IMR-90 (cell line): Measurements from ENCODE around the gene PRSS56. TPM values are rescaled to one million over a fixed set of nuclear protein-coding genes. Genes with fewer than 3 reads are reported as not detected.

Experiments used
- ATAC-seq: fragments of 200-7000 bp; cut with Tn5 transposase; 2 replicates; pipeline ENCODE4 v1.9.1; 2020; ENCODE audit warnings: low read depth, mild to moderate bottlenecking, moderate library complexity
- BruUV-seq: library from RNA; stranded (reverse); fragments of 400-500 nt; replicated peaks from 2 replicates; lab custom pipeline; 2021; lab: Mats Ljungman, UMichigan
- CTCF ChIA-PET: fragments of 300-600 bp; formaldehyde crosslinking; extraction: SDS; loops from one replicate; lab custom pipeline; 2021; ENCODE audit warnings: antibody characterized with exemption; lab: Yijun Ruan, JAX
- POLR2A ChIA-PET: fragments of 300-600 bp; sonication (Branson Sonifier 250); formaldehyde crosslinking; loops from one replicate; lab custom pipeline; 2022; ENCODE audit warnings: antibody characterized with exemption; ENCODE audit not compliant: unreplicated experiment; lab: Charles Lee
- DNase-seq: peaks from one replicate; pipeline ENCODE4 v3.0.0; 2013
- H2AFZ ChIP-seq: replicated peaks from 2 replicates; pipeline ENCODE3; 2013; ENCODE audit warnings: low read length, mild to moderate bottlenecking; ENCODE audit not compliant: poor library complexity
- H2AK5ac ChIP-seq: 2 replicates; pipeline ENCODE4 v1.6.1; 2013; ENCODE audit warnings: low read depth, low read length, inconsistent platforms
- H2AK9ac ChIP-seq: replicated peaks from 2 replicates; pipeline ENCODE3; 2013; ENCODE audit warnings: mild to moderate bottlenecking, low read depth, low read length, moderate library complexity; ENCODE audit not compliant: poor library complexity
- H2BK120ac ChIP-seq: 2 replicates; pipeline ENCODE4 v1.6.1; 2013; ENCODE audit warnings: low read depth, low read length, inconsistent platforms
- H2BK15ac ChIP-seq: 3 replicates; pipeline ENCODE4 v1.6.1; 2013; ENCODE audit warnings: low read depth, low read length, inconsistent platforms
- H2BK20ac ChIP-seq: 2 replicates; pipeline ENCODE4 v1.6.1; 2013; ENCODE audit warnings: low read depth, mild to moderate bottlenecking, inconsistent platforms, low read length, moderate library complexity
- H2BK5ac ChIP-seq: 2 replicates; pipeline ENCODE4 v1.6.1; 2013; ENCODE audit warnings: mild to moderate bottlenecking, low read depth, low read length, inconsistent platforms; ENCODE audit not compliant: poor library complexity, severe bottlenecking
- H3K14ac ChIP-seq: replicated peaks from 2 replicates; pipeline ENCODE4 v1.6.1; 2013; ENCODE audit warnings: low read depth, low read length, inconsistent platforms
- H3K18ac ChIP-seq: 2 replicates; pipeline ENCODE4 v1.6.1; 2013; ENCODE audit warnings: low read depth, low read length, control low read depth
- H3K23ac ChIP-seq: 2 replicates; pipeline ENCODE4 v1.6.1; 2013; ENCODE audit warnings: low read depth, low read length, inconsistent platforms
- H3K27ac ChIP-seq: 2 replicates; pipeline ENCODE4 v1.5.1; 2013; ENCODE audit warnings: mild to moderate bottlenecking, control low read depth, low read length; ENCODE audit not compliant: insufficient read depth
- H3K27me3 ChIP-seq: 2 replicates; pipeline ENCODE4 v1.6.1; 2013; ENCODE audit warnings: low read length; ENCODE audit not compliant: control insufficient read depth, insufficient read depth
- H3K36me3 ChIP-seq: 2 replicates; pipeline ENCODE4 v1.6.1; 2013; ENCODE audit warnings: low read length, mixed read lengths; ENCODE audit not compliant: control insufficient read depth, insufficient read depth
- H3K4ac ChIP-seq: 2 replicates; pipeline ENCODE4 v1.6.1; 2013; ENCODE audit warnings: low read depth, low read length, inconsistent platforms
- H3K4me1 ChIP-seq: 2 replicates; pipeline ENCODE4 v1.6.1; 2013; ENCODE audit warnings: low read length, mixed read lengths; ENCODE audit not compliant: control insufficient read depth, insufficient read depth
- H3K4me2 ChIP-seq: 2 replicates; pipeline ENCODE4 v1.6.1; 2013; ENCODE audit warnings: low read depth, mild to moderate bottlenecking, control low read depth, low read length, moderate library complexity
- H3K4me3 ChIP-seq: 2 replicates; pipeline ENCODE4 v1.5.1; 2013; ENCODE audit warnings: low read depth, mild to moderate bottlenecking, control low read depth, low read length, moderate library complexity; ENCODE audit not compliant: insufficient read depth
- H3K56ac ChIP-seq: 2 replicates; pipeline ENCODE4 v1.6.1; 2013; ENCODE audit warnings: low read length, inconsistent platforms; ENCODE audit not compliant: insufficient read depth; ENCODE audit errors: extremely low read depth
- H3K79me1 ChIP-seq, 2 experiments: 2 replicates each; pipeline ENCODE4 v1.6.1; 2013; ENCODE audit warnings: low read length in 2 of 2, inconsistent platforms in 1 of 2, low read depth in 1 of 2
- H3K9ac ChIP-seq: 2 replicates; pipeline ENCODE4 v1.6.1; 2013; ENCODE audit warnings: low read depth, low read length, control low read depth
- H3K9me1 ChIP-seq: 2 replicates; pipeline ENCODE4 v1.6.1; 2013; ENCODE audit warnings: low read length, inconsistent platforms; ENCODE audit not compliant: insufficient read depth
- H3K9me3 ChIP-seq: 2 replicates; pipeline ENCODE4 v1.6.1; 2013; ENCODE audit warnings: low read length; ENCODE audit not compliant: control insufficient read depth, insufficient read depth
- H4K20me1 ChIP-seq: 2 replicates; pipeline ENCODE4 v1.6.1; 2013; ENCODE audit warnings: low read length, inconsistent platforms; ENCODE audit not compliant: insufficient read depth
- H4K5ac ChIP-seq: 2 replicates; pipeline ENCODE4 v1.6.1; 2013; ENCODE audit warnings: mild to moderate bottlenecking, low read depth, low read length, control low read depth
- H4K8ac ChIP-seq, 2 experiments: 2 replicates each; pipeline ENCODE4 v1.6.1; 2013; ENCODE audit warnings: low read depth in 2 of 2, low read length in 2 of 2, control low read depth in 1 of 2, inconsistent platforms in 1 of 2
- H4K91ac ChIP-seq: 2 replicates; pipeline ENCODE4 v1.6.1; 2013; ENCODE audit warnings: low read depth, low read length, inconsistent platforms; ENCODE audit not compliant: insufficient read depth
- BHLHE40 ChIP-seq: fragments of 150-350 bp; IDR thresholded peaks from 2 replicates; pipeline ENCODE4 v1.6.1; 2016; ENCODE audit warnings: mild to moderate bottlenecking, low read depth, low read length
- CEBPB ChIP-seq: IDR thresholded peaks from 2 replicates; pipeline ENCODE4 v1.6.1; 2012; ENCODE audit warnings: low read depth, low read length, improper control_type of control experiment
- CHD1 ChIP-seq: IDR thresholded peaks from 2 replicates; pipeline ENCODE4 v1.6.1; 2012; ENCODE audit warnings: low read depth, low read length, improper control_type of control experiment
- FOS ChIP-seq: fragments of 150-350 bp; IDR thresholded peaks from 2 replicates; pipeline ENCODE4 v1.6.1; 2016; ENCODE audit warnings: low read depth, low read length
- MAFK ChIP-seq: IDR thresholded peaks from 2 replicates; pipeline ENCODE4 v1.6.1; 2012; ENCODE audit warnings: low read depth, low read length, improper control_type of control experiment
- MXI1 ChIP-seq: IDR thresholded peaks from 2 replicates; pipeline ENCODE4 v1.6.1; 2012; ENCODE audit warnings: low read depth, mild to moderate bottlenecking, low read length, moderate library complexity, borderline replicate concordance
- POLR2A ChIP-seq: IDR thresholded peaks from 2 replicates; pipeline ENCODE4 v1.6.1; 2012; ENCODE audit warnings: mild to moderate bottlenecking, low read depth, low read length
- RAD21 ChIP-seq: IDR thresholded peaks from 2 replicates; pipeline ENCODE4 v1.6.1; 2012; ENCODE audit warnings: low read length, improper control_type of control experiment
- RCOR1 ChIP-seq: IDR thresholded peaks from 2 replicates; pipeline ENCODE4 v1.6.1; 2012; ENCODE audit warnings: mild to moderate bottlenecking, low read length, improper control_type of control experiment; ENCODE audit not compliant: insufficient replicate concordance
- RFX5 ChIP-seq: IDR thresholded peaks from 2 replicates; pipeline ENCODE4 v1.8.0; 2012; ENCODE audit warnings: low read depth, mild to moderate bottlenecking, low read length, moderate library complexity
- SMC3 ChIP-seq: fragments of 150-350 bp; IDR thresholded peaks from 2 replicates; pipeline ENCODE4 v1.6.1; 2016; ENCODE audit warnings: low read depth, mild to moderate bottlenecking, antibody characterized with exemption, low read length, moderate library complexity
- WGBS, 2 experiments: methylation state at CpG; one replicate each; pipeline versions ENCODE4 v1.1.5 to v1.1.7; 2013; ENCODE audit warnings: missing lambda C conversion rate in 2 of 2; ENCODE audit not compliant: insufficient read length in 1 of 2; ENCODE audit errors: extremely low coverage in 2 of 2; 5-methylcytosine and 5-hydroxymethylcytosine counted together
- dilution Hi-C: fragments of 300-500 bp; cut with HindIII; formaldehyde crosslinking; loops from one replicate; pipeline ENCODE4 v1.14.3; 2018; ENCODE audit warnings: low sequenced_read_pairs; ENCODE audit not compliant: unreplicated experiment
- in situ Hi-C: fragments of 300-500 bp; cut with MboI; formaldehyde crosslinking; loops from 3 replicates; pipeline ENCODE4 v1.14.3; 2019; ENCODE audit warnings: low sequenced_read_pairs, inconsistent platforms, mixed read lengths
- intact Hi-C: fragments of 100-400 bp; cut with micrococcal nuclease; formaldehyde crosslinking; loops from 2 replicates; pipeline ENCODE4 v1.10.0; 2022
- polyA plus RNA-seq, 3 experiments: library from polyadenylated mRNA; depleted of rRNA; stranded (reverse); fragments of >200 nt; gene quantifications; 2 replicates each; pipeline ENCODE4 v1.2.3, GENCODE V29; 2012; ENCODE audit warnings: low replicate concordance in 1 of 3
- total RNA-seq: library from RNA; depleted of rRNA; stranded (reverse); fragments of >200 nt; gene quantifications from 2 replicates; pipeline ENCODE4 v1.2.3, GENCODE V29; 2012
- TF ChIP-seq, protein P1 (sequence below): fragments of 150-350 bp; IDR thresholded peaks from 2 replicates; pipeline ENCODE4 v1.6.1; 2017; ENCODE audit warnings: mild to moderate bottlenecking, antibody characterized with exemption, low read length, low read depth
- TF ChIP-seq, protein P2 (sequence below): conservative IDR thresholded peaks from 2 replicates; pipeline ENCODE4 v1.5.1; 2012; ENCODE audit warnings: mild to moderate bottlenecking, low read depth, low read length, improper control_type of control experiment
- TF ChIP-seq, protein P3 (sequence below): fragments of 150-350 bp; IDR thresholded peaks from 2 replicates; pipeline ENCODE4 v1.6.1; 2016; ENCODE audit warnings: low read depth, mild to moderate bottlenecking, low read length, moderate library complexity, borderline replicate concordance

Gene PRSS56
- total and polyA plus RNA-seq, 2 of the 4 experiments (the other 2 are of a cell fraction), result not detected

DNA sequence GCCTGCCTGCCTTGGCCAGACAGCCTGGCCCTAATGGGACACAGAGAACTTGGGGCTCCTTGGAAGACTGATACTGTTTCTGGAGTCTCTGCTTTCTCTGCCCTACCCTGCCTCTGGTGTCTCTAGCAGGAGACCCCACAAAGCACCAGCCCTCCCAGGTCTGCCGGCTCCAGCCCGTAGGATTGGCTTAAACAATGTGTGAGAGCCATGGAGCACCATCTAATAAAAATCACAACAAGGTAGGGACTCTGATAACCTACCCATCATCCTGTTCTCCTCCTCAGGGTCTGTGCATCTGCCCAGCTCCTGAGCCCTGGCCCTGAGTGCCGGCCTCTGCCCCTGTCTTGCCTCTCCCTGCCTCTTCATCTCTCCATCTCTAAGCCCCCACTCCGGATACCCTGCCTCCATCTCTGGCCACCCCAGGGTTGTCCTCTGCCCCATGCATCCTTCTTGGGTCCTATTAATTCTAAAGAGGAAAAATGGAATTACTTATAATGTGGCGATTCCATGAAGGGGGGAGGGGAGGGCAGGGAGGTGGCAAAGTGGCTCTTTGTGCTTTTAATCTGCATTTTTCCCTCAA is 31.4 kb upstream of the PRSS56 start:
- no peak overlapping the region for H3K4ac ChIP-seq
- no peak overlapping the region for H3K56ac ChIP-seq
- no peak overlapping the region for H3K27ac ChIP-seq
- no peak overlapping the region for H4K91ac ChIP-seq
- H3K27me3 ChIP-seq, result peaks cover 69% of the 10 kb centered on the region
- H3K9me1 ChIP-seq, result no peaks in the 10 kb centered on the region
- no peaks in the 10 kb centered on the region for H3K36me3 ChIP-seq
- H3K4me3 ChIP-seq, result no peak overlapping the region
- H4K8ac ChIP-seq, result no peak overlapping the region
- no peak overlapping the region for H2AK9ac ChIP-seq
- ChIA-PET CTCF (no interaction called here), POLR2A (no interaction called here)
- no peak overlapping the region for H2AK5ac ChIP-seq
- H3K14ac ChIP-seq, result no peak overlapping the region
- no peak overlapping the region for H3K4me2 ChIP-seq
- H3K9ac ChIP-seq, result no peak overlapping the region
- BruUV-seq, result no TSS peak
- H3K9me3 ChIP-seq, result no peaks in the 10 kb centered on the region
- in situ Hi-C loops (no loop called here), intact Hi-C loops (no loop called here), dilution Hi-C loops (no loop called here)
- H2BK5ac ChIP-seq, result no peak overlapping the region
- WGBS, 2 experiments, result 58% methylated on average over 2 of the region's 5 CpGs; no CpG with 5 or more reads in 1 of the 2 experiments
- H2BK20ac ChIP-seq, result no peak overlapping the region
- H3K23ac ChIP-seq, result no peak overlapping the region
- no peaks in the 10 kb centered on the region; the same call in 1 of the 2 replicates for H4K20me1 ChIP-seq
- DNase-seq (no peak), ATAC-seq (no peak)
- no peak for TF ChIP-seq MXI1
- no peak for TF ChIP-seq POLR2A
- TF ChIP-seq, protein P1, sequence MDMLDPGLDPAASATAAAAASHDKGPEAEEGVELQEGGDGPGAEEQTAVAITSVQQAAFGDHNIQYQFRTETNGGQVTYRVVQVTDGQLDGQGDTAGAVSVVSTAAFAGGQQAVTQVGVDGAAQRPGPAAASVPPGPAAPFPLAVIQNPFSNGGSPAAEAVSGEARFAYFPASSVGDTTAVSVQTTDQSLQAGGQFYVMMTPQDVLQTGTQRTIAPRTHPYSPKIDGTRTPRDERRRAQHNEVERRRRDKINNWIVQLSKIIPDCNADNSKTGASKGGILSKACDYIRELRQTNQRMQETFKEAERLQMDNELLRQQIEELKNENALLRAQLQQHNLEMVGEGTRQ, result no peak
- no peak for TF ChIP-seq CHD1
- no peak for TF ChIP-seq CEBPB
- TF ChIP-seq RCOR1, result no peak
- TF ChIP-seq BHLHE40, result no peak
- TF ChIP-seq, protein P2, sequence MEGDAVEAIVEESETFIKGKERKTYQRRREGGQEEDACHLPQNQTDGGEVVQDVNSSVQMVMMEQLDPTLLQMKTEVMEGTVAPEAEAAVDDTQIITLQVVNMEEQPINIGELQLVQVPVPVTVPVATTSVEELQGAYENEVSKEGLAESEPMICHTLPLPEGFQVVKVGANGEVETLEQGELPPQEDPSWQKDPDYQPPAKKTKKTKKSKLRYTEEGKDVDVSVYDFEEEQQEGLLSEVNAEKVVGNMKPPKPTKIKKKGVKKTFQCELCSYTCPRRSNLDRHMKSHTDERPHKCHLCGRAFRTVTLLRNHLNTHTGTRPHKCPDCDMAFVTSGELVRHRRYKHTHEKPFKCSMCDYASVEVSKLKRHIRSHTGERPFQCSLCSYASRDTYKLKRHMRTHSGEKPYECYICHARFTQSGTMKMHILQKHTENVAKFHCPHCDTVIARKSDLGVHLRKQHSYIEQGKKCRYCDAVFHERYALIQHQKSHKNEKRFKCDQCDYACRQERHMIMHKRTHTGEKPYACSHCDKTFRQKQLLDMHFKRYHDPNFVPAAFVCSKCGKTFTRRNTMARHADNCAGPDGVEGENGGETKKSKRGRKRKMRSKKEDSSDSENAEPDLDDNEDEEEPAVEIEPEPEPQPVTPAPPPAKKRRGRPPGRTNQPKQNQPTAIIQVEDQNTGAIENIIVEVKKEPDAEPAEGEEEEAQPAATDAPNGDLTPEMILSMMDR, result no peak
- TF ChIP-seq, protein P3, sequence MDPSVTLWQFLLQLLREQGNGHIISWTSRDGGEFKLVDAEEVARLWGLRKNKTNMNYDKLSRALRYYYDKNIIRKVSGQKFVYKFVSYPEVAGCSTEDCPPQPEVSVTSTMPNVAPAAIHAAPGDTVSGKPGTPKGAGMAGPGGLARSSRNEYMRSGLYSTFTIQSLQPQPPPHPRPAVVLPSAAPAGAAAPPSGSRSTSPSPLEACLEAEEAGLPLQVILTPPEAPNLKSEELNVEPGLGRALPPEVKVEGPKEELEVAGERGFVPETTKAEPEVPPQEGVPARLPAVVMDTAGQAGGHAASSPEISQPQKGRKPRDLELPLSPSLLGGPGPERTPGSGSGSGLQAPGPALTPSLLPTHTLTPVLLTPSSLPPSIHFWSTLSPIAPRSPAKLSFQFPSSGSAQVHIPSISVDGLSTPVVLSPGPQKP, result no peak
- TF ChIP-seq RAD21, result no peak
- TF ChIP-seq MAFK, result no peak
- TF ChIP-seq SMC3, result no peak
- TF ChIP-seq RFX5, result no peak
- TF ChIP-seq FOS, result no peak
- H3K4me1 ChIP-seq, result no peaks in the 10 kb centered on the region; the same call in 1 of the 2 replicates
- H3K18ac ChIP-seq, result no peak overlapping the region
- no peak overlapping the region for H2AFZ ChIP-seq
- no peak overlapping the region for H4K5ac ChIP-seq
- no peak overlapping the region for H2BK15ac ChIP-seq
- H3K79me1 ChIP-seq, result no peaks in the 10 kb centered on the region
- H2BK120ac ChIP-seq, result no peak overlapping the region
